ENCODE data around the gene ZPR1.
"Not testable (repeated sequence)": the region's sequence is repeated elsewhere in the genome, so short reads cannot be mapped to it uniquely, and the experiment has no call there.

ZPR1 gene

GRCh38 chr11:116787786-116788486 lies at the start of gene ZPR1:
Gene ZPR1 (minus strand): TSS chr11:116788023. CDS start chr11:116787990, 33 bp downstream.
- no peak within 1 kb of the TSS for H3K27ac ChIP-seq
- peaks cover 41% of the 10 kb centered on the region for H3K36me3 ChIP-seq (ENCODE audit: insufficient read depth, low read length)
- H3K4me3 ChIP-seq = peak within 1 kb of the TSS; percentile 92
- peak; percentile 83 for TF ChIP-seq POLR2AphosphoS5 (IDR thresholded peaks at IDR 0.05; ENCODE audit: borderline replicate concordance, low read depth, low read length)
- TF ChIP-seq FOXP2 (optimal IDR thresholded peaks at IDR 0.05; ENCODE audit: control extremely low read depth, extremely low read length, insufficient read depth) = no peak
- no peaks in the 10 kb centered on the region for H3K9me3 ChIP-seq (ENCODE audit: low read depth, low read length)
- DNase-seq (ENCODE audit: low read depth, low spot score) = no peak
- H3K9ac ChIP-seq (ENCODE audit: insufficient read length) = peak within 1 kb of the TSS; percentile 83

- TF ChIP-seq EZH2 (IDR thresholded peaks at IDR 0.05) (no peak), FOXP2 (optimal IDR thresholded peaks at IDR 0.05; ENCODE audit: control extremely low read depth, extremely low read length, insufficient read depth) (no peak), POLR2AphosphoS5 (IDR thresholded peaks at IDR 0.05; ENCODE audit: borderline replicate concordance, low read depth, low read length) (no peak)
- no peak overlapping the region for H3K9ac ChIP-seq (ENCODE audit: insufficient read length)
- no peak overlapping the region for H3K4me3 ChIP-seq
- no peak overlapping the region for H3K27ac ChIP-seq
- H3K9me3 ChIP-seq (ENCODE audit: low read depth, low read length) = no peaks in the 10 kb centered on the region
- H3K36me3 ChIP-seq (ENCODE audit: insufficient read depth, low read length) = no peaks in the 10 kb centered on the region
- no peak for DNase-seq (ENCODE audit: low read depth, low spot score)
These were observed 48.8 kb upstream of the ZPR1 start for GRCh38 chr11:116836632-116836991.

- no peaks in the 10 kb centered on the region for H3K9me3 ChIP-seq (ENCODE audit: low read depth, low read length)
- no peaks in the 10 kb centered on the region for H3K36me3 ChIP-seq (ENCODE audit: insufficient read depth, low read length)
- TF ChIP-seq FOXP2 (optimal IDR thresholded peaks at IDR 0.05; ENCODE audit: control extremely low read depth, extremely low read length, insufficient read depth) (peak; percentile 22), POLR2AphosphoS5 (IDR thresholded peaks at IDR 0.05; ENCODE audit: borderline replicate concordance, low read depth, low read length) (peak; percentile 66; the same call in 1 of the 2 replicates), EZH2 (IDR thresholded peaks at IDR 0.05) (no peak)
- DNase-seq (ENCODE audit: low read depth, low spot score) = peak; percentile 42
- peak overlapping the region; percentile 82 for H3K4me3 ChIP-seq
- peak overlapping the region; percentile 68 for H3K9ac ChIP-seq (ENCODE audit: insufficient read length)
- no peak overlapping the region for H3K27ac ChIP-seq
These were observed 48.2 kb upstream of the ZPR1 start for GRCh38 chr11:116835791-116836631.

GRCh38 chr11:116835042-116835772 lies 47.4 kb upstream of the ZPR1 start:
- no peaks in the 10 kb centered on the region for H3K36me3 ChIP-seq (ENCODE audit: insufficient read depth, low read length)
- peak overlapping the region; percentile 82 for H3K4me3 ChIP-seq
- H3K27ac ChIP-seq = no peak overlapping the region
- no peak for DNase-seq (ENCODE audit: low read depth, low spot score)
- H3K9me3 ChIP-seq (ENCODE audit: low read depth, low read length) = no peaks in the 10 kb centered on the region
- TF ChIP-seq POLR2AphosphoS5 (IDR thresholded peaks at IDR 0.05; ENCODE audit: borderline replicate concordance, low read depth, low read length) (no peak), FOXP2 (optimal IDR thresholded peaks at IDR 0.05; ENCODE audit: control extremely low read depth, extremely low read length, insufficient read depth) (no peak), EZH2 (IDR thresholded peaks at IDR 0.05) (no peak)
- peak overlapping the region; percentile 68 for H3K9ac ChIP-seq (ENCODE audit: insufficient read length)

- not testable (repeated sequence) for H3K9me3 ChIP-seq (ENCODE audit: low read depth, low read length); H3K36me3 ChIP-seq (ENCODE audit: insufficient read depth, low read length); H3K27ac ChIP-seq; H3K4me3 ChIP-seq; DNase-seq (ENCODE audit: low read depth, low spot score); H3K9ac ChIP-seq (ENCODE audit: insufficient read length)
These were observed 46.8 kb upstream of the ZPR1 start for GRCh38 chr11:116834535-116835041.

- H3K4me3 ChIP-seq = no peak overlapping the region
- H3K9ac ChIP-seq (ENCODE audit: insufficient read length) = no peak overlapping the region
- no peak for DNase-seq (ENCODE audit: low read depth, low spot score)
- no peaks in the 10 kb centered on the region for H3K36me3 ChIP-seq (ENCODE audit: insufficient read depth, low read length)
- H3K9me3 ChIP-seq (ENCODE audit: low read depth, low read length) = no peaks in the 10 kb centered on the region
- TF ChIP-seq POLR2AphosphoS5 (IDR thresholded peaks at IDR 0.05; ENCODE audit: borderline replicate concordance, low read depth, low read length) = no peak
- TF ChIP-seq FOXP2 (optimal IDR thresholded peaks at IDR 0.05; ENCODE audit: control extremely low read depth, extremely low read length, insufficient read depth) = no peak
- TF ChIP-seq EZH2 (IDR thresholded peaks at IDR 0.05) = no peak
- H3K27ac ChIP-seq = no peak overlapping the region
These were observed 46.2 kb upstream of the ZPR1 start for GRCh38 chr11:116833816-116834534.

- no peak for DNase-seq (ENCODE audit: low read depth, low spot score)
- Histone ChIP-seq H3K9ac (ENCODE audit: insufficient read length) (no peak overlapping the region), H3K36me3 (ENCODE audit: insufficient read depth, low read length) (no peaks in the 10 kb centered on the region), H3K4me3 (no peak overlapping the region), H3K9me3 (ENCODE audit: low read depth, low read length) (no peaks in the 10 kb centered on the region), H3K27ac (no peak overlapping the region)
- TF ChIP-seq POLR2AphosphoS5 (IDR thresholded peaks at IDR 0.05; ENCODE audit: borderline replicate concordance, low read depth, low read length) (no peak), FOXP2 (optimal IDR thresholded peaks at IDR 0.05; ENCODE audit: control extremely low read depth, extremely low read length, insufficient read depth) (no peak), EZH2 (IDR thresholded peaks at IDR 0.05) (no peak)
These were observed 45.6 kb upstream of the ZPR1 start for GRCh38 chr11:116833491-116833815.

All from SK-N-MC (cell line).